ENCODE data around the gene RUVBL2.

RUVBL2 gene

GRCh38 chr19:48989701-48990291 is 3.9 kb upstream of the RUVBL2 start:
- DNase-seq: no peak

GRCh38 chr19:48990400-48990799 is 3.3 kb upstream of the RUVBL2 start:
- DNase-seq: no peak

- DNase-seq: no peak
These were observed 2.6 kb upstream of the RUVBL2 start for GRCh38 chr19:48991011-48991609.

GRCh38 chr19:48991873-48992580 is 1.7 kb upstream of the RUVBL2 start:
- peak in 1 of 2 experiments; percentile 30 for DNase-seq

GRCh38 chr19:48992581-48993174 is 1.0 kb upstream of the RUVBL2 start:
- DNase-seq: peak; percentile 29 to 38

- no peak for DNase-seq
These were observed 324 bp downstream of the RUVBL2 start for GRCh38 chr19:48994035-48994386.

GRCh38 chr19:48997972-48998371 is 4.3 kb downstream of the RUVBL2 start:
- peak; percentile 68 to 75 for DNase-seq

- peak; percentile 72 to 77 for DNase-seq
These were observed 6.0 kb downstream of the RUVBL2 start for GRCh38 chr19:48999481-49000325.

GRCh38 chr19:49004133-49004532 is 10.4 kb downstream of the RUVBL2 start:
- no peak for DNase-seq

- no peak for DNase-seq
These were observed 11.4 kb downstream of the RUVBL2 start for GRCh38 chr19:49004964-49005614.

- no peak for DNase-seq
These were observed 13.2 kb downstream of the RUVBL2 start for GRCh38 chr19:49006905-49007304.

GRCh38 chr19:49009828-49010227 is 16.1 kb downstream of the RUVBL2 start:
- DNase-seq: no peak

- DNase-seq: no peak
These were observed 16.8 kb downstream of the RUVBL2 start for GRCh38 chr19:49010453-49010852.

- DNase-seq: no peak
These were observed 17.5 kb downstream of the RUVBL2 start for GRCh38 chr19:49011194-49011593.

- DNase-seq: no peak
These were observed 20.6 kb downstream of the RUVBL2 start for GRCh38 chr19:49014123-49014869.

GRCh38 chr19:49014870-49015255 is 21.2 kb downstream of the RUVBL2 start:
- DNase-seq: no peak

- DNase-seq: no peak
These were observed 22.6 kb downstream of the RUVBL2 start for GRCh38 chr19:49016067-49016839.

- no peak for DNase-seq
These were observed 23.5 kb downstream of the RUVBL2 start, which contains the start of gene LHB for GRCh38 chr19:49017041-49017665. LHB (minus strand) TSS chr19:49017091; CDS start chr19:49017081, 10 bp downstream.

- peak; percentile 62 to 69 for DNase-seq
These were observed 24.1 kb downstream of the RUVBL2 start for GRCh38 chr19:49017666-49018351.

Data from activated CD4-positive, alpha-beta T cell treated with anti-CD3 and anti-CD28 coated beads, Interleukin-2, amount 50 U/mL, for 48 hours (primary cell).